Testis (tissue), 2 donors: Measurements from ENCODE around the gene RANBP3L.

Experiments used
- POLR2A ChIP-seq: fragments of 450-650 bp; IDR thresholded peaks from one replicate; pipeline ENCODE4 v1.6.1; 2017; ENCODE audit warnings: antibody characterized with exemption, mild to moderate bottlenecking, moderate library complexity
- TF ChIP-seq, protein P1 (sequence below), 3 experiments: fragments of 450-650 bp in 2 of 3; fragments of 200-600 bp in 1 of 3; sonication (generic) in 1 of 3; IDR thresholded peaks; one replicate each; pipeline ENCODE4 v1.5.1; 2016 to 2019; ENCODE audit warnings: antibody characterized with exemption in 3 of 3, mild to moderate bottlenecking in 2 of 3, moderate library complexity in 1 of 3

GRCh38 chr5:36253575-36253974 is 48.1 kb downstream of the RANBP3L start:
- TF ChIP-seq, protein P1, sequence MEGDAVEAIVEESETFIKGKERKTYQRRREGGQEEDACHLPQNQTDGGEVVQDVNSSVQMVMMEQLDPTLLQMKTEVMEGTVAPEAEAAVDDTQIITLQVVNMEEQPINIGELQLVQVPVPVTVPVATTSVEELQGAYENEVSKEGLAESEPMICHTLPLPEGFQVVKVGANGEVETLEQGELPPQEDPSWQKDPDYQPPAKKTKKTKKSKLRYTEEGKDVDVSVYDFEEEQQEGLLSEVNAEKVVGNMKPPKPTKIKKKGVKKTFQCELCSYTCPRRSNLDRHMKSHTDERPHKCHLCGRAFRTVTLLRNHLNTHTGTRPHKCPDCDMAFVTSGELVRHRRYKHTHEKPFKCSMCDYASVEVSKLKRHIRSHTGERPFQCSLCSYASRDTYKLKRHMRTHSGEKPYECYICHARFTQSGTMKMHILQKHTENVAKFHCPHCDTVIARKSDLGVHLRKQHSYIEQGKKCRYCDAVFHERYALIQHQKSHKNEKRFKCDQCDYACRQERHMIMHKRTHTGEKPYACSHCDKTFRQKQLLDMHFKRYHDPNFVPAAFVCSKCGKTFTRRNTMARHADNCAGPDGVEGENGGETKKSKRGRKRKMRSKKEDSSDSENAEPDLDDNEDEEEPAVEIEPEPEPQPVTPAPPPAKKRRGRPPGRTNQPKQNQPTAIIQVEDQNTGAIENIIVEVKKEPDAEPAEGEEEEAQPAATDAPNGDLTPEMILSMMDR (IDR thresholded peaks at IDR 0.05) = no peak
- no peak for TF ChIP-seq POLR2A
